Measurements from ENCODE around the gene RAB7A. TPM values are rescaled to one million over a fixed set of nuclear protein-coding genes. Genes with fewer than 3 reads are reported as not detected.

The RAB7A gene
- total and polyA plus RNA-seq, 2 of the 13 experiments (the other 11 are each of a cell fraction or from before 2014, with no cell fraction given) = 26.5 to 182 TPM

DNA sequence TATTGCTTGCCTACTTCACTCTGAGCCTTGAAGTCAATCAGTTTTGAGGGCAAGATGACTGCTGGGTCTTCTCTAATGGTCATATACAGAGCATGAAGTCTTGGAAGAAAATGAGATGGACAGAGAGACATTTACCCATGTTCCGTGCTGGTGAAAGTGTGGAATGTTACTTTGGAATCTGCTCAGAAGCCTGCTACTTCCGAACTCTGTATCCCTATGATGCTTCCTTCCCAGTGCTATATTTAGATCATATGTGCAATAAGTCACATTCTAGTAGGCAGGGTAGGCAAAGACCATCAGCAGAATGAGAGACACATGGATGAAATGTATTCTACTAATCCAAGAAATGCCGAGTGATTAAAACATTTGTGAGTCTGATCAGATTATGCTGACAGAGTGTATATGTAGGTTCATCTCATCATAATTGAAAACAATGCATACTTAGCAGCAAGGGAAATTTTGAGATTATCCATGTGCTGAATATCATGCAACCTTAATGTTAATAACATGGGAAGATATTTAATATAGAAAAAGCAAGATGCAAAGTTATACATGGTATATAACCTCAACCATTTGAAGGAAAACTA, 60.5 kb downstream of the RAB7A start (continued):
- TF ChIP-seq, protein P1, sequence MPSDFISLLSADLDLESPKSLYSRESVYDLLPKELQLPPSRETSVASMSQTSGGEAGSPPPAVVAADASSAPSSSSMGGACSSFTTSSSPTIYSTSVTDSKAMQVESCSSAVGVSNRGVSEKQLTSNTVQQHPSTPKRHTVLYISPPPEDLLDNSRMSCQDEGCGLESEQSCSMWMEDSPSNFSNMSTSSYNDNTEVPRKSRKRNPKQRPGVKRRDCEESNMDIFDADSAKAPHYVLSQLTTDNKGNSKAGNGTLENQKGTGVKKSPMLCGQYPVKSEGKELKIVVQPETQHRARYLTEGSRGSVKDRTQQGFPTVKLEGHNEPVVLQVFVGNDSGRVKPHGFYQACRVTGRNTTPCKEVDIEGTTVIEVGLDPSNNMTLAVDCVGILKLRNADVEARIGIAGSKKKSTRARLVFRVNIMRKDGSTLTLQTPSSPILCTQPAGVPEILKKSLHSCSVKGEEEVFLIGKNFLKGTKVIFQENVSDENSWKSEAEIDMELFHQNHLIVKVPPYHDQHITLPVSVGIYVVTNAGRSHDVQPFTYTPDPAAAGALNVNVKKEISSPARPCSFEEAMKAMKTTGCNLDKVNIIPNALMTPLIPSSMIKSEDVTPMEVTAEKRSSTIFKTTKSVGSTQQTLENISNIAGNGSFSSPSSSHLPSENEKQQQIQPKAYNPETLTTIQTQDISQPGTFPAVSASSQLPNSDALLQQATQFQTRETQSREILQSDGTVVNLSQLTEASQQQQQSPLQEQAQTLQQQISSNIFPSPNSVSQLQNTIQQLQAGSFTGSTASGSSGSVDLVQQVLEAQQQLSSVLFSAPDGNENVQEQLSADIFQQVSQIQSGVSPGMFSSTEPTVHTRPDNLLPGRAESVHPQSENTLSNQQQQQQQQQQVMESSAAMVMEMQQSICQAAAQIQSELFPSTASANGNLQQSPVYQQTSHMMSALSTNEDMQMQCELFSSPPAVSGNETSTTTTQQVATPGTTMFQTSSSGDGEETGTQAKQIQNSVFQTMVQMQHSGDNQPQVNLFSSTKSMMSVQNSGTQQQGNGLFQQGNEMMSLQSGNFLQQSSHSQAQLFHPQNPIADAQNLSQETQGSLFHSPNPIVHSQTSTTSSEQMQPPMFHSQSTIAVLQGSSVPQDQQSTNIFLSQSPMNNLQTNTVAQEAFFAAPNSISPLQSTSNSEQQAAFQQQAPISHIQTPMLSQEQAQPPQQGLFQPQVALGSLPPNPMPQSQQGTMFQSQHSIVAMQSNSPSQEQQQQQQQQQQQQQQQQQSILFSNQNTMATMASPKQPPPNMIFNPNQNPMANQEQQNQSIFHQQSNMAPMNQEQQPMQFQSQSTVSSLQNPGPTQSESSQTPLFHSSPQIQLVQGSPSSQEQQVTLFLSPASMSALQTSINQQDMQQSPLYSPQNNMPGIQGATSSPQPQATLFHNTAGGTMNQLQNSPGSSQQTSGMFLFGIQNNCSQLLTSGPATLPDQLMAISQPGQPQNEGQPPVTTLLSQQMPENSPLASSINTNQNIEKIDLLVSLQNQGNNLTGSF (CRISPR knock-in tag; IDR thresholded peaks at IDR 0.05) = no peak

DNA sequence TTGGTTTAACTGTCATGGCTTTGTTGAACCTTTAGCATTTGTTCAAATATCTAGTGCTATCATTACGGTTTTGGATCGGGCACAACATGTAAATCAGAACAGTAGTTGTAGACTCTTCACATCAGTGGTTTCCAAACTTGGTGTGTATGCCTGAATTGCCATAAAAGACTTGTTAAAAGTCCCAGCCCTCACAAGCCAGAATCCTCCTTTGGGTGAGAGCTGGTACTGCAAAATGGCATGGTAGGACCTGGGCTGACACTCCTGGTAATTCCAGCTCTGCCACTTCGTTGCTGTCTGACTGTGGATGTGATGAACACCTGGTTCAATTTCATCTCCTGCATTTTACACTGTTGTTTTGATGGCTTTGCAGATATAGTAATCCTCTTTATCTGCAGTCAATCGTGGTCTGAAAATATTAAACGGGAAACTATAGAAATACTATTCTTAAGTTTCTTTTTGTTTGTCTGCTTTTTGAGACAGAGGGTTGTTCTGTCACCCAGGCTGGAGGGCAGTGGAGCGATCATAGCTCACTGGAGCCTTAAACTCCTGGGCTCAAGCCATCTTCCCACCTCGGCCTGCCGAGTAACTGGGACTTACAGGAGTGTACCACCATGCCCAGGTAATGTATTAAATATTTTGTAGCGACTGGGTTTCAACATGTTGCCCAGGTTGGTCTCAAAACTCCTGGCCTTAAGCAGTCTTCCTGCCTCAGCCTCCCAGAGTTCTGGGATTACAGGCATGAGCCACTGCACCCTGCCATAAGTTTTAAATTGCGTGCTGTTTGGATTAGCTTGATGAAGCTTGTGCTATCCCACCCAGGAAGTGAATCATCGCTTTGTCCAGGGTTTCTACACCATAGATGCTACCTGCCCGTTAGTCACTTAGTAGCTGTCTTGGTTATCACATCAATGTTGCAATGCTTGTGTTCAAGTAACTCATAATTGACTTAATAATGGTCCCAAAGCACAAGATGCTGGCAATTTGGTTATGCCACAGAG, 61.6 kb downstream of the RAB7A start:
- POLR2A ChIA-PET = interaction anchor here (0.9 kb wide), 1 partner anchor 92 kb away, joined by 3 read pairs; the partner anchor contains the start of gene ACAD9
- Histone ChIP-seq H3K27ac (ENCODE audit: extremely low read length, insufficient read depth, low read length) (no peak overlapping the region), H3K9me3 (ENCODE audit: low read length) (no peaks in the 10 kb centered on the region), H4K20me1 (ENCODE audit: insufficient read depth, low read length) (peaks cover 56% of the 10 kb centered on the region), H3K4me1 (ENCODE audit: insufficient read depth, low read length) (peaks cover 24% of the 10 kb centered on the region), H3K27me3 (ENCODE audit: control insufficient read depth in 1 of 2, insufficient read depth in 2 of 2, low read length in 2 of 2) (no peaks in the 10 kb centered on the region), H3K36me3 (replicated peaks in 1 of 2; ENCODE audit: control insufficient read depth in 1 of 2, insufficient read depth in 2 of 2, low read length in 2 of 2) (peaks cover 2 to 5% of the 10 kb centered on the region in 2 experiments; a peak in 3 of 5 replicates), H3K4me2 (ENCODE audit: low read depth, low read length) (no peak overlapping the region), H2AFZ (ENCODE audit: low read length) (no peak overlapping the region), H3K4me3 (replicated peaks in 1 of 3; ENCODE audit: insufficient read depth in 1 of 3, low read depth in 2 of 3, low read length in 3 of 3) (no peak overlapping the region), H3K79me2 (ENCODE audit: insufficient read depth, low read length) (peaks cover 92% of the 10 kb centered on the region), H3K9ac (ENCODE audit: insufficient read depth, low read depth, low read length) (no peak overlapping the region)
- DNase-seq (ENCODE audit: low spot score) (peak; percentile 12), FAIRE-seq (peak; percentile 73), ATAC-seq (peak; percentile 81)
- BruUV-seq (replicated peaks) = no TSS peak
- intact Hi-C loops (cut with micrococcal nuclease; ENCODE audit: unreplicated experiment) (no loop called here), in situ Hi-C loops (cut with HindIII; ENCODE audit: extremely low pct_ligation_motif_present, low pct_unique_long_range_greater_than_20kb) (no loop called here)
- CTCF ChIA-PET (ENCODE audit: low intra/inter-chr PET ratio, low total read pairs) = no interaction called here
- WGBS (ENCODE audit: low lambda C conversion rate) = 95% methylated on average over 12 of the region's 12 CpGs
- TF ChIP-seq FOSL2 (CRISPR knock-in tag; IDR thresholded peaks at IDR 0.05) (peak; percentile 54), ATF7 (IDR thresholded peaks at IDR 0.05) (no peak), ATF7 (CRISPR knock-in tag; IDR thresholded peaks at IDR 0.05) (no peak), RBM22 (optimal IDR thresholded peaks at IDR 0.05; ENCODE audit: low read length) (peak; percentile 28), ZNF260 (CRISPR knock-in tag; IDR thresholded peaks at IDR 0.05; ENCODE audit: borderline replicate concordance, low read depth) (no peak), SIN3A (IDR thresholded peaks at IDR 0.05; ENCODE audit: borderline replicate concordance, low read depth, low read length) (no peak), PRMT3 (CRISPR knock-in tag; IDR thresholded peaks at IDR 0.05; ENCODE audit: borderline replicate concordance, low read depth) (no peak)
- TF ChIP-seq, protein P2, sequence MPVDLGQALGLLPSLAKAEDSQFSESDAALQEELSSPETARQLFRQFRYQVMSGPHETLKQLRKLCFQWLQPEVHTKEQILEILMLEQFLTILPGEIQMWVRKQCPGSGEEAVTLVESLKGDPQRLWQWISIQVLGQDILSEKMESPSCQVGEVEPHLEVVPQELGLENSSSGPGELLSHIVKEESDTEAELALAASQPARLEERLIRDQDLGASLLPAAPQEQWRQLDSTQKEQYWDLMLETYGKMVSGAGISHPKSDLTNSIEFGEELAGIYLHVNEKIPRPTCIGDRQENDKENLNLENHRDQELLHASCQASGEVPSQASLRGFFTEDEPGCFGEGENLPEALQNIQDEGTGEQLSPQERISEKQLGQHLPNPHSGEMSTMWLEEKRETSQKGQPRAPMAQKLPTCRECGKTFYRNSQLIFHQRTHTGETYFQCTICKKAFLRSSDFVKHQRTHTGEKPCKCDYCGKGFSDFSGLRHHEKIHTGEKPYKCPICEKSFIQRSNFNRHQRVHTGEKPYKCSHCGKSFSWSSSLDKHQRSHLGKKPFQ (CRISPR knock-in tag; IDR thresholded peaks at IDR 0.05; ENCODE audit: insufficient replicate concordance) = no peak
